ENCODE data around the gene ADCY2. TPM values are rescaled to one million over a fixed set of nuclear protein-coding genes. Genes with fewer than 3 reads are reported as not detected.

The ADCY2 gene
- polyA plus RNA-seq, 1 of the 3 experiments (the other 2 are of a cell fraction), result not detected

- 5% methylated on average over 5 of the region's 5 CpGs for WGBS (ENCODE audit: low lambda C conversion rate)
These were observed 34.3 kb upstream of the ADCY2 start for GRCh38 chr5:7361593-7361992.

More at GRCh38 chr5:7361593-7361992, 34.3 kb upstream of the ADCY2 start:
- Histone ChIP-seq H3K79me2 (ENCODE audit: insufficient read depth) (no peaks in the 10 kb centered on the region), H3K4me3 (ENCODE audit: low read depth in 2 of 2, low read length in 1 of 2) (no peak overlapping the region), H3K4me1 (ENCODE audit: control insufficient read depth in 1 of 2, insufficient read depth in 2 of 2, low read depth in 1 of 2, low read length in 1 of 2) (no peaks in the 10 kb centered on the region), H4K20me1 (ENCODE audit: insufficient read depth) (no peaks in the 10 kb centered on the region), H3K27me3 (ENCODE audit: insufficient read depth) (no peaks in the 10 kb centered on the region), H3K4me2 (no peak overlapping the region), H2AFZ (ENCODE audit: low read depth) (no peak overlapping the region), H3K36me3 (replicated peaks in 1 of 2; ENCODE audit: control insufficient read depth in 1 of 2, insufficient read depth in 2 of 2, low read length in 1 of 2) (no peaks in the 10 kb centered on the region), H3F3A (replicated peaks; ENCODE audit: insufficient read depth) (no peaks in the 10 kb centered on the region), H3K9me2 (no peaks in the 10 kb centered on the region; the same call in 1 of the 2 replicates), H3K9ac (no peak overlapping the region), H3K27ac (ENCODE audit: low read depth in 2 of 2, low read length in 1 of 2) (no peak overlapping the region), H3K9me3 (no peaks in the 10 kb centered on the region)
- CTCF ChIA-PET, result no interaction called here
- TF ChIP-seq TAF1 (IDR thresholded peaks at IDR 0.05; ENCODE audit: borderline replicate concordance, low read depth, low read length) (no peak), CHD2 (IDR thresholded peaks at IDR 0.05; ENCODE audit: low read length, partially characterized antibody) (no peak), FOXM1 (IDR thresholded peaks at IDR 0.05; ENCODE audit: low read depth) (no peak), SMC3 (IDR thresholded peaks at IDR 0.05; ENCODE audit: low read depth, low read length) (no peak), EP300 (IDR thresholded peaks at IDR 0.05; ENCODE audit: borderline replicate concordance in 1 of 2, low read depth in 1 of 2, low read length in 1 of 2) (no peak), CTCF (IDR thresholded peaks at IDR 0.05) (no peak), GABPA (IDR thresholded peaks at IDR 0.05; ENCODE audit: low read depth) (no peak), MAX (IDR thresholded peaks at IDR 0.05; ENCODE audit: low read depth) (no peak), EZH2phosphoT487 (IDR thresholded peaks at IDR 0.05; ENCODE audit: borderline replicate concordance, low read depth) (no peak), NFIC (IDR thresholded peaks at IDR 0.05; ENCODE audit: borderline replicate concordance) (no peak), ZBTB33 (IDR thresholded peaks at IDR 0.05; ENCODE audit: borderline replicate concordance, low read depth) (no peak), YY1 (IDR thresholded peaks at IDR 0.05; ENCODE audit: low read depth) (no peak), NRF1 (IDR thresholded peaks at IDR 0.05; ENCODE audit: low read depth, low read length) (no peak), RXRA (IDR thresholded peaks at IDR 0.05; ENCODE audit: borderline replicate concordance, low read depth) (no peak), USF1 (IDR thresholded peaks at IDR 0.05; ENCODE audit: borderline replicate concordance, low read depth) (no peak)
- POLR2A ChIA-PET, result no interaction called here
- DNase-seq, result no peak

Measured in SK-N-SH (cell line).